RWPE1 (cell line): ENCODE data around the gene MRPL45.
A peak's percentile ranks its signal among the peaks of the same experiment; 100 is the strongest.

Experiments used
- CTCF ChIA-PET: fragments of 350-600 bp; sonication (Branson Sonifier 250); formaldehyde crosslinking; extraction: SDS; loops from one replicate; lab custom pipeline; 2021; lab: Yijun Ruan, JAX
- POLR2A ChIA-PET: fragments of 400-600 bp; formaldehyde crosslinking; extraction: SDS; loops from one replicate; lab custom pipeline; 2020; ENCODE audit warnings: antibody characterized with exemption; ENCODE audit not compliant: low non-redundant PET; lab: Yijun Ruan, JAX
- DNase-seq: peaks from one replicate; pipeline ENCODE4 v3.0.0; 2012; ENCODE audit warnings: low spot score
- H3K27ac ChIP-seq: fragments of 450-650 bp; 2 replicates; pipeline ENCODE4 v1.5.1; 2017
- TF ChIP-seq, protein P1 (sequence below): fragments of 450-650 bp; conservative IDR thresholded peaks from 2 replicates; pipeline ENCODE4 v1.5.1; 2017; ENCODE audit warnings: low read depth, mild to moderate bottlenecking

The MRPL45 gene

DNA sequence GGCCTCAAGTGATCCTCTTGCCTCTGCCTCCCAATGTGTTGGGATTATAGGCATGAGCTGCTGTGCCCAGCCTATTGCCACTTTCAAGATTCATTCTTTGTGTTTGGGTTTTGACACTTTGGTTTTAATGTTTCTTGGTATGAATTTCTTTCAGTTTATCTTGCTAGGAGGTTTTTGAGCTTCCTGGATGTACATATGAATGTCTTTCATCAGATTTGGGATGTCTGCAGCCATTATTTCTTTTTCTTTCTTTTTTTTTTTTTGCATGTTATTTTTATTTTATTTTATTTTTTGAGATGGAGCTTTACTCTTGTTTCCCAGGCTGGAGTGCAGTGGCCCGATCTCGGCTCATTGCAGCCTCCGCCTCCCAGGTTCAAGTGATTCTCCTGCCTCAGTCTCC is 18.5 kb downstream of the MRPL45 start:
- no peak for DNase-seq
- CTCF ChIA-PET, result interaction anchor here (0.6 to 0.7 kb wide), 2 partner anchors 33 to 97 kb away, joined by 3 to 5 read pairs; no protein-coding TSS in a partner anchor
- POLR2A ChIA-PET, result no interaction called here
- no peak overlapping the region for H3K27ac ChIP-seq
- TF ChIP-seq, protein P1, sequence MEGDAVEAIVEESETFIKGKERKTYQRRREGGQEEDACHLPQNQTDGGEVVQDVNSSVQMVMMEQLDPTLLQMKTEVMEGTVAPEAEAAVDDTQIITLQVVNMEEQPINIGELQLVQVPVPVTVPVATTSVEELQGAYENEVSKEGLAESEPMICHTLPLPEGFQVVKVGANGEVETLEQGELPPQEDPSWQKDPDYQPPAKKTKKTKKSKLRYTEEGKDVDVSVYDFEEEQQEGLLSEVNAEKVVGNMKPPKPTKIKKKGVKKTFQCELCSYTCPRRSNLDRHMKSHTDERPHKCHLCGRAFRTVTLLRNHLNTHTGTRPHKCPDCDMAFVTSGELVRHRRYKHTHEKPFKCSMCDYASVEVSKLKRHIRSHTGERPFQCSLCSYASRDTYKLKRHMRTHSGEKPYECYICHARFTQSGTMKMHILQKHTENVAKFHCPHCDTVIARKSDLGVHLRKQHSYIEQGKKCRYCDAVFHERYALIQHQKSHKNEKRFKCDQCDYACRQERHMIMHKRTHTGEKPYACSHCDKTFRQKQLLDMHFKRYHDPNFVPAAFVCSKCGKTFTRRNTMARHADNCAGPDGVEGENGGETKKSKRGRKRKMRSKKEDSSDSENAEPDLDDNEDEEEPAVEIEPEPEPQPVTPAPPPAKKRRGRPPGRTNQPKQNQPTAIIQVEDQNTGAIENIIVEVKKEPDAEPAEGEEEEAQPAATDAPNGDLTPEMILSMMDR, result no peak

DNA sequence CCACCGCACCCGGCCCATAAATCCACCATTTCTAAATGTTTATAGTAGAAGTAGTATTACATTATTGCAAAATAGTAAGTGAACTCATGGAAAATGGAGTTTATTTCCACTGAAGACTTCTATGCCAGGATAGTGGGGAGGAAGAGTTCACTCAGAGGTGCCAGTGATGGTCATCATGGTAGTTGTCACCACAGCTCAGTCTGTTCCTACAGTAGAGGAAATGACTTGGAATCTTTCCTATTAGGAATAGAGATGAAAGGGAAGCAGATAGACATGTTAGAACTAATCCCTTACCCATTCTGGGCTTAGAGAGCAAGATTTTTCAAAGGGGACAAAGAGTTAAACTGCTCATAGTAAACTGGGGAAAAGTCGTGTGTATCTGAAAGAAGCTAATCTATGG is 20.1 kb downstream of the MRPL45 start:
- TF ChIP-seq, protein P1, result no peak
- H3K27ac ChIP-seq, result peak overlapping the region; percentile 35; the same call in 1 of the 2 replicates
- CTCF ChIA-PET, result no interaction called here
- POLR2A ChIA-PET, result interaction anchor here (0.6 kb wide), 1 partner anchor 11 kb away, joined by 3 read pairs; no protein-coding TSS in a partner anchor
- DNase-seq, result no peak

DNA sequence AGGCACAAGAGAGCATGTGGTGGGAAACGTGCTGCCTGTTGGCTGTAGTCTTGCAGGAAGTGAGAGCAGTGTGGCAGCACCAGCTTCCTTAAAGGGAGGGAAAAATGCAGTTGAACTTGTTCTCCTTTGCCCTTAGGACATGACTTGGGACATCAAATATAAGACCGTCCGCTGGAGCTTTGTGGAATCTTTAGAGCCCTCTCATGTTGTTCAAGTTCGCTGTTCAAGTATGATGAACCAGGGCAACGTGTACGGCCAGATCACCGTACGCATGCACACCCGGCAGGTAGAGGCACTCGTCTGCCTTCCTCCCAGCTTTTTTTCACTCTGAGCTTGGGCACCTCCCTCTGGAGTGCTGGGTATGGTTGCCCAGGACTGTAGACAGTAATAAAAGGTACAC is 23.5 kb downstream of the MRPL45 start:
- ChIA-PET CTCF (interaction anchor here (0.6 to 1.0 kb wide), 2 partner anchors 34 to 103 kb away, joined by 3 to 4 read pairs; no protein-coding TSS in a partner anchor), POLR2A (no interaction called here)
- TF ChIP-seq, protein P1, result no peak
- H3K27ac ChIP-seq, result no peak overlapping the region
- peak; percentile 16 for DNase-seq

DNA sequence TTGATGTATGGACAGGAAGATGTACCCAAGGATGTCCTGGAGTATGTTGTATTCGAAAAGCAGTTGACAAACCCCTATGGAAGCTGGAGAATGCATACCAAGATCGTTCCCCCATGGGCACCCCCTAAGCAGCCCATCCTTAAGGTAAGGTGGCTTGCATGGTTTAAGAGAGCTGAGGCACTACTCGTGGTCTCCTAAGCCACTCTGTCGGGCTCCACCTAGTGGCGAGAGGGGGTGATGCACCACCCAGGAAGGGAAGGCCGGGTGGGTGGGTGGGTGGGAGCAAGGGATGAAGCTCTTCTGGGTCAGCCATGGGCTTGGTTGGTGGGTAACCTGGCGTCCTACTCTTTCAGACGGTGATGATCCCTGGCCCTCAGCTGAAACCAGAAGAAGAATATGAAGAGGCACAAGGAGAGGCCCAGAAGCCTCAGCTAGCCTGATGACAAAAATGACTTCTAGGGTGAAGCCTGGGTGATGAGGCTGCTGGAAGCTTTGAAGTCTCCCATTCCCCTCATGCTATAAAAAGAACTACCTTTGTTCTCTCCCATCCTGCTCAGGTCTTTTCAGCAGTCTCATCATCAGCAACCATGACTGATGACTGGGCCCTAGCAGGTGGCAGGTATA is 25.3 kb downstream of the MRPL45 start:
- POLR2A ChIA-PET, result no interaction called here
- H3K27ac ChIP-seq, result no peak overlapping the region

DNA sequence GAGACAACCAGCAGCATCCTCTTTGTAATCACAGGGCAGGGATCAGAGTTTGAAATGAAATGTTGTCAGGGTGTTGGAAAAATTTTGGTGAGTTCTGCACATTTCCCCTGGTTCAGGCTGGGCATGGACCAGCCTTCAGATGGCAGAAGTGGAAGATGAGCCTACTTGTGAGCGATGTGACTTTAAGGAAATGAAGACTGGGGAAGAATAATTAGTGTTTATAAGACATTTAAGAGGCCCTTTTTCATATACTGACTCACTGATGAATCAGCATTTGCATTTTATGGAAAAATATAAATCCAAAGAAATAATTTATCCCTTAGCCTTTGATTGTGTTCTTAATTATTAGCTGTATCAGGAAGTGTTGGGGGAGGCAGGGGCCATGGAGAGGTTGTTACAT is 25.9 kb downstream of the MRPL45 start:
- TF ChIP-seq, protein P1, result no peak
- ChIA-PET POLR2A (no interaction called here), CTCF (interaction anchor here (0.9 kb wide), 1 partner anchor 9 kb away, joined by 3 read pairs; no protein-coding TSS in a partner anchor)
- no peak overlapping the region for H3K27ac ChIP-seq
- no peak for DNase-seq

More for the DNA sequence above, 25.3 kb downstream of the MRPL45 start:
- CTCF ChIA-PET, result interaction anchor here (0.7 to 1.0 kb wide), 3 partner anchors 9 to 731 kb away, joined by 3 to 4 read pairs (median 3); no protein-coding TSS in a partner anchor
- TF ChIP-seq, protein P1, result peak; percentile 83
- DNase-seq, result peak; percentile 70

DNA sequence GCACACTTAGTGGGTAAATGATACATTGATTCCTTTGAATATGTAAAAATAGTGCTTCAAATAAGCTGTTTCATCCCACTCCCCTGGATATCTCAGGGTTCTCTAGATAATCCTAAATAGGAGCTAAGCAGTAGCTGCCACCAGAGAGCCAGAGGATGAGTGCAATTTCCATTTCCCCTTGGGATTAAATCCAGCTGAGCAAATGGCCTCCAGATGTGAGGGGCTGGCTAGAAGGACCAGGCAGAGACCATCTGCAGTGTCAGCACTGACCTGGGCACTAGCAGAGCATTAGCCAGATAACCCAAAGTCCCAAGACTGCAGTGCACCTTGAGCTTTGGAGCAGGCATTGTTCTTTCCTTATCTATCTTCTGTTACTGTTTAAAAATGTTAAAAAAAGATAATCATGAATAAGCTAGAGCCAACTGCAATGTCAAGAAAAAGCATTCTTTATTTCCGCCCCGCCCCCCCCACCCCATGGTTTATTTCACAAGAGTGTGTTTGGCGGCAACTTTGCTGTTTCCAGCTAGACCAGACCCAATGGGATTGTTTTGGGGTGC is 27.3 kb downstream of the MRPL45 start:
- TF ChIP-seq, protein P1, result no peak
- no peak for DNase-seq
- POLR2A ChIA-PET, result interaction anchor here (0.9 kb wide), 1 partner anchor 17 kb away, joined by 3 read pairs; no protein-coding TSS in a partner anchor
- CTCF ChIA-PET, result interaction anchor here (1.4 kb wide), 1 partner anchor 9 kb away, joined by 5 read pairs; no protein-coding TSS in a partner anchor
- no peak overlapping the region for H3K27ac ChIP-seq
